Middle frontal gyrus (tissue), 1 donor: Measurements from ENCODE around the gene TXNRD3.

Source experiments
- DNase-seq: peaks from one replicate; pipeline ENCODE4 v3.0.0-alpha.2; 2015; ENCODE audit warnings: low spot score; ENCODE audit errors: extremely low spot score

The TXNRD3 gene

GRCh38 chr3:126654571-126655383, at the start of gene TXNRD3:
TXNRD3 (minus strand) TSS chr3:126655124.
- peak; percentile 26 for DNase-seq

- peak; percentile 92 for DNase-seq
Observed at GRCh38 chr3:126703512-126704493, 48.9 kb upstream of the TXNRD3 start, which contains the start of gene CHCHD6. CHCHD6 (plus strand) TSS chr3:126704240; CDS start chr3:126704313, 73 bp downstream.

- no peak for DNase-seq
Observed at GRCh38 chr3:126699011-126699410, 44.1 kb upstream of the TXNRD3 start.

- no peak for DNase-seq
Observed at GRCh38 chr3:126696701-126697267, 41.9 kb upstream of the TXNRD3 start.

GRCh38 chr3:126693921-126694320, 39.0 kb upstream of the TXNRD3 start:
- no peak for DNase-seq

GRCh38 chr3:126692858-126693257, 37.9 kb upstream of the TXNRD3 start:
- no peak for DNase-seq

GRCh38 chr3:126691765-126692164, 36.8 kb upstream of the TXNRD3 start:
- DNase-seq = no peak

- no peak for DNase-seq
Observed at GRCh38 chr3:126685493-126685892, 30.6 kb upstream of the TXNRD3 start.

GRCh38 chr3:126685021-126685420, 30.1 kb upstream of the TXNRD3 start:
- no peak for DNase-seq

- no peak for DNase-seq
Observed at GRCh38 chr3:126684218-126684751, 29.4 kb upstream of the TXNRD3 start.

- no peak for DNase-seq
Observed at GRCh38 chr3:126683069-126683468, 28.1 kb upstream of the TXNRD3 start.

GRCh38 chr3:126682009-126682408, 27.1 kb upstream of the TXNRD3 start:
- DNase-seq = no peak

- no peak for DNase-seq
Observed at GRCh38 chr3:126680667-126681055, 25.7 kb upstream of the TXNRD3 start.

GRCh38 chr3:126679831-126680666, 25.1 kb upstream of the TXNRD3 start:
- DNase-seq = no peak

- DNase-seq = peak; percentile 72
Observed at GRCh38 chr3:126679318-126679751, 24.4 kb upstream of the TXNRD3 start.

GRCh38 chr3:126678693-126679317, 23.9 kb upstream of the TXNRD3 start:
- no peak for DNase-seq

- DNase-seq = no peak
Observed at GRCh38 chr3:126677862-126678503, 23.1 kb upstream of the TXNRD3 start.

GRCh38 chr3:126676919-126677705, 22.2 kb upstream of the TXNRD3 start:
- DNase-seq = no peak

- DNase-seq = no peak
Observed at GRCh38 chr3:126672741-126673140, 17.8 kb upstream of the TXNRD3 start.
